K562 (cell line): ENCODE results near the gene SPHK2. TPM values are rescaled to one million over a fixed set of nuclear protein-coding genes. Genes with fewer than 3 reads are reported as not detected.

Source experiments
- DACH1 ChIP-seq: fragments of 450-650 bp; IDR thresholded peaks from 2 replicates; pipeline ENCODE4 v1.6.1; 2018; ENCODE audit not compliant: partially characterized antibody
- EP300 ChIP-seq: IDR thresholded peaks from 2 replicates; pipeline ENCODE4 v1.6.1; 2012; ENCODE audit warnings: low read length, improper control_type of control experiment
- FOXO4 ChIP-seq: fragments of 450-650 bp; formaldehyde crosslinking; IDR thresholded peaks from 2 replicates; pipeline ENCODE4 v1.4.0; 2020; ENCODE audit warnings: mild to moderate bottlenecking, moderate library complexity
- RB1 ChIP-seq: fragments of 450-650 bp; IDR thresholded peaks from 2 replicates; pipeline ENCODE4 v1.6.1; 2017; ENCODE audit warnings: low read depth, mild to moderate bottlenecking
- RNF2 ChIP-seq: sonication (generic); IDR thresholded peaks from 2 replicates; pipeline ENCODE4 v1.6.1; 2016
- TBL1XR1 ChIP-seq, 2 experiments: IDR thresholded peaks; 2 replicates each; pipeline ENCODE4 v1.6.1; 2012; ENCODE audit warnings: improper control_type of control experiment in 2 of 2, low read length in 2 of 2, mild to moderate bottlenecking in 1 of 2
- TFAM ChIP-seq: fragments of 250-450 bp; sonication (Bioruptor Pico); conservative IDR thresholded peaks from 2 replicates; pipeline ENCODE4 v1.5.0; 2021; ENCODE audit warnings: mild to moderate bottlenecking, moderate library complexity
- ZNF431 ChIP-seq: sonication (generic); formaldehyde crosslinking; IDR thresholded peaks from 2 replicates; pipeline ENCODE4 v1.8.0; 2022; ENCODE audit warnings: mild to moderate bottlenecking, missing genetic modification reagents
- polyA plus RNA-seq, 8 experiments: library from polyadenylated mRNA; depleted of rRNA in 4 of 8; stranded (reverse) in 5 of 8; unstranded in 3 of 8; fragments of >200 nt; fragmentation: Nextera tagmentation in 2 of 8; fragmentation: Illumina TruSeq in 1 of 8; extraction: Ambion mirVana in 2 of 8; extraction: Trizol in 1 of 8; gene quantifications; 2 replicates each; pipeline versions ENCODE4 v1.2.1 to v1.2.3, GENCODE V29; 2011 to 2014; ENCODE audit warnings: inconsistent platforms in 1 of 8, missing spikeins in 1 of 8
- total RNA-seq, 7 experiments: library from RNA; depleted of rRNA in 6 of 7; stranded (reverse); fragments of >200 nt in 6 of 7; fragmentation: Illumina TruSeq in 2 of 7; extraction: Trizol in 2 of 7; gene quantifications; 2 replicates each; pipeline versions ENCODE4 v1.2.1 to v1.2.3, GENCODE V29; 2011 to 2021; ENCODE audit warnings: low replicate concordance in 1 of 7
- TF ChIP-seq, protein P1 (sequence below), 2 experiments: fragments of 450-650 bp in 1 of 2; sonication (generic) in 1 of 2; formaldehyde crosslinking in 1 of 2; IDR thresholded peaks; 2 replicates each; pipeline versions ENCODE4 v1.7.1 to v1.9.0; 2016 to 2022; ENCODE audit warnings: inconsistent platforms in 1 of 2, mild to moderate bottlenecking in 1 of 2, missing genetic modification reagents in 1 of 2
- TF ChIP-seq, protein P2 (sequence below): fragments of 450-650 bp; IDR thresholded peaks from 2 replicates; pipeline ENCODE4 v1.6.1; 2016; ENCODE audit warnings: missing biosample characterization, missing genetic modification characterization
- TF ChIP-seq, protein P3 (sequence below): fragments of 450-650 bp; formaldehyde crosslinking; conservative IDR thresholded peaks from 2 replicates; pipeline ENCODE4 v1.4.0; 2022; ENCODE audit warnings: mild to moderate bottlenecking, missing genetic modification characterization

SPHK2 gene
- total and polyA plus RNA-seq, 9 of the 15 experiments (the other 6 are each of a cell fraction or from before 2014, with no cell fraction given) = 0.10 to 15.2 (median 2.9) TPM

DNA sequence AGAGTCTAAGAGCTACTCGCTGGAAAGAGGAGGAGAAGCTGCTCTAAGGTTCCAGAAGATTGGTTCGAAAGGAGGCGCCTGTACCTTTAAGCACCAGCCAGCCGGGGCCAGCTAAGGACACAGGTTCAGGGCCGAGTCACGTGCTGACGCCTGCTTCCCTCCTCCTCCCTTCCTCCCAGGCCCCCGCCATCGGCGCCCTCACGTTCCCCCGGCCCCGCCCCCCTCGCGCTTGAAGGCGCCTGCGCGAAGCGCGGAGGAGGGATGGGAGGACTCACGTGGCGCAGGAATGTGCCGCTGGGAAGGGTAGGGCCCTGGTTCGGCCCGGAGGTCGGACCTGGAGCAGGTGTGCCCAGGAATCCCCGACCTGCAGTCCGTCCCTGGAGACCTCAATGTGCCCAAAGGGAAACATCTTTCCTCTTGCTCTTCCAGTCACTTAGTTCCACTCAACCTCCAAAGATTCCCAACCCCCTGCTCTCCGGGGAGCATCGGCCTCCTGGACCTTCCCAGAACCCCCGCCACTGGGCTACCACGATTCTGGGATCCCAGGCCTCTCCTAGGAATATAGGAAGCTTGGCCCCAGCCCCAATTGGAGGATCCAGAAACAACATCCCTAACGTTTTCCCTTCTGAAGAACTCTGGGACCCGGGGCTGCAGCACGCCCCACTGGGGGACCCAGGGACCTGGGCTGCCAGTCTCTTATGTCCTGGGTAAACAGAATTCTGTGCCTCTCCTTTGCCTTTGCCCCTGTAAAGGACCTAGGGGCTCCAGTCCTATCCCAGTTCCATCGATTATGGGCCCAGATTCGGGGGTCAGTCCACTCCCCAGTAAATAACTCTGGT, 15.3 kb downstream of the SPHK2 start (continued):
- TF ChIP-seq, protein P1, sequence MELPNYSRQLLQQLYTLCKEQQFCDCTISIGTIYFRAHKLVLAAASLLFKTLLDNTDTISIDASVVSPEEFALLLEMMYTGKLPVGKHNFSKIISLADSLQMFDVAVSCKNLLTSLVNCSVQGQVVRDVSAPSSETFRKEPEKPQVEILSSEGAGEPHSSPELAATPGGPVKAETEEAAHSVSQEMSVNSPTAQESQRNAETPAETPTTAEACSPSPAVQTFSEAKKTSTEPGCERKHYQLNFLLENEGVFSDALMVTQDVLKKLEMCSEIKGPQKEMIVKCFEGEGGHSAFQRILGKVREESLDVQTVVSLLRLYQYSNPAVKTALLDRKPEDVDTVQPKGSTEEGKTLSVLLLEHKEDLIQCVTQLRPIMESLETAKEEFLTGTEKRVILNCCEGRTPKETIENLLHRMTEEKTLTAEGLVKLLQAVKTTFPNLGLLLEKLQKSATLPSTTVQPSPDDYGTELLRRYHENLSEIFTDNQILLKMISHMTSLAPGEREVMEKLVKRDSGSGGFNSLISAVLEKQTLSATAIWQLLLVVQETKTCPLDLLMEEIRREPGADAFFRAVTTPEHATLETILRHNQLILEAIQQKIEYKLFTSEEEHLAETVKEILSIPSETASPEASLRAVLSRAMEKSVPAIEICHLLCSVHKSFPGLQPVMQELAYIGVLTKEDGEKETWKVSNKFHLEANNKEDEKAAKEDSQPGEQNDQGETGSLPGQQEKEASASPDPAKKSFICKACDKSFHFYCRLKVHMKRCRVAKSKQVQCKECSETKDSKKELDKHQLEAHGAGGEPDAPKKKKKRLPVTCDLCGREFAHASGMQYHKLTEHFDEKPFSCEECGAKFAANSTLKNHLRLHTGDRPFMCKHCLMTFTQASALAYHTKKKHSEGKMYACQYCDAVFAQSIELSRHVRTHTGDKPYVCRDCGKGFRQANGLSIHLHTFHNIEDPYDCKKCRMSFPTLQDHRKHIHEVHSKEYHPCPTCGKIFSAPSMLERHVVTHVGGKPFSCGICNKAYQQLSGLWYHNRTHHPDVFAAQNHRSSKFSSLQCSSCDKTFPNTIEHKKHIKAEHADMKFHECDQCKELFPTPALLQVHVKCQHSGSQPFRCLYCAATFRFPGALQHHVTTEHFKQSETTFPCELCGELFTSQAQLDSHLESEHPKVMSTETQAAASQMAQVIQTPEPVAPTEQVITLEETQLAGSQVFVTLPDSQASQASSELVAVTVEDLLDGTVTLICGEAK (IDR thresholded peaks at IDR 0.05) = 0 out of 2 replicates have a peak, but pooled peaks have one; percentile 12
- TF ChIP-seq, protein P1 (CRISPR knock-in tag; IDR thresholded peaks at IDR 0.05) = no peak
- TF ChIP-seq, protein P2, sequence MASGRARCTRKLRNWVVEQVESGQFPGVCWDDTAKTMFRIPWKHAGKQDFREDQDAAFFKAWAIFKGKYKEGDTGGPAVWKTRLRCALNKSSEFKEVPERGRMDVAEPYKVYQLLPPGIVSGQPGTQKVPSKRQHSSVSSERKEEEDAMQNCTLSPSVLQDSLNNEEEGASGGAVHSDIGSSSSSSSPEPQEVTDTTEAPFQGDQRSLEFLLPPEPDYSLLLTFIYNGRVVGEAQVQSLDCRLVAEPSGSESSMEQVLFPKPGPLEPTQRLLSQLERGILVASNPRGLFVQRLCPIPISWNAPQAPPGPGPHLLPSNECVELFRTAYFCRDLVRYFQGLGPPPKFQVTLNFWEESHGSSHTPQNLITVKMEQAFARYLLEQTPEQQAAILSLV (tag) = no peak
- TF ChIP-seq ZNF431 (CRISPR knock-in tag) (no peak), RNF2 (peak; percentile 93), FOXO4 (CRISPR knock-in tag) (no peak), RB1 (peak; percentile 66; the same call in 1 of the 2 replicates), TFAM (CRISPR knock-in tag) (no peak), EP300 (peak; percentile 67), TBL1XR1 (IDR thresholded peaks at IDR 0.05; ENCODE audit: low read length in 2 of 2) (peak in 1 of 2 experiments; percentile 70; a peak in 2 of 4 replicates), DACH1 (no peak)
- TF ChIP-seq, protein P3, sequence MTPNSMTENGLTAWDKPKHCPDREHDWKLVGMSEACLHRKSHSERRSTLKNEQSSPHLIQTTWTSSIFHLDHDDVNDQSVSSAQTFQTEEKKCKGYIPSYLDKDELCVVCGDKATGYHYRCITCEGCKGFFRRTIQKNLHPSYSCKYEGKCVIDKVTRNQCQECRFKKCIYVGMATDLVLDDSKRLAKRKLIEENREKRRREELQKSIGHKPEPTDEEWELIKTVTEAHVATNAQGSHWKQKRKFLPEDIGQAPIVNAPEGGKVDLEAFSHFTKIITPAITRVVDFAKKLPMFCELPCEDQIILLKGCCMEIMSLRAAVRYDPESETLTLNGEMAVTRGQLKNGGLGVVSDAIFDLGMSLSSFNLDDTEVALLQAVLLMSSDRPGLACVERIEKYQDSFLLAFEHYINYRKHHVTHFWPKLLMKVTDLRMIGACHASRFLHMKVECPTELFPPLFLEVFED (CRISPR knock-in tag) = 0 out of 2 replicates have a peak, but pooled peaks have one; percentile 44
